Choroid plexus epithelial cell (primary cell): ENCODE results near the gene POLR2L.

Source experiments
- DNase-seq: peaks from one replicate; pipeline ENCODE4 v3.0.0-alpha.2; 2010; ENCODE audit warnings: low read depth
- H3K4me3 ChIP-seq: 2 replicates; pipeline ENCODE4 v1.5.1; 2011; ENCODE audit warnings: low read depth, mild to moderate bottlenecking, control low read depth, low read length, moderate library complexity
- CTCF ChIP-seq: conservative IDR thresholded peaks from 2 replicates; pipeline ENCODE4 v1.5.1; 2011; ENCODE audit warnings: low read depth, mild to moderate bottlenecking, control low read depth, inconsistent platforms, low read length, moderate library complexity

The POLR2L gene

GRCh38 chr11:875769-876301 is 33.5 kb upstream of the POLR2L start:
- TF ChIP-seq CTCF: no peak
- H3K4me3 ChIP-seq: no peak overlapping the region

DNA sequence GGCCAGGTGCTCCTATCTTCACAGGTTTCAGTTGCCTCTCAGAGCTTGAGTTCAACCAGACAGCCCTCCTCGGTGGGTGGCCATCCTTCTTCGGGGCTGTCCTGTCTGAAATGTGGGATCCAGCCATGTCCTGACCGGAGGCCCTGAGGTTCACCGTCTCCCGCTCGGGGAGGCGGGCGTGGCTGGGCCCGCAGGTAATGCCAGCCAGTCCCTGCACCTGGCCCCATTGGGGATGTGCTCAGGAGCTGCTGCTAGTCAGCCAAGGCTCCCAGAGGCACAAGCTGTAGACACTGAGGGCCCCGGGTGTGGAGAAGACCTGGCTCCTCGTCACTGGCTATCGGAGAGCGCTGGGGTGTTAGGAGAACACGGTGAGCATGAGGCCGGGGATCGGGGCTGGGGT is 32.9 kb upstream of the POLR2L start:
- no peak for DNase-seq
- no peak overlapping the region for H3K4me3 ChIP-seq
- no peak for TF ChIP-seq CTCF

More at GRCh38 chr11:875769-876301, 33.5 kb upstream of the POLR2L start:
- no peak for DNase-seq

DNA sequence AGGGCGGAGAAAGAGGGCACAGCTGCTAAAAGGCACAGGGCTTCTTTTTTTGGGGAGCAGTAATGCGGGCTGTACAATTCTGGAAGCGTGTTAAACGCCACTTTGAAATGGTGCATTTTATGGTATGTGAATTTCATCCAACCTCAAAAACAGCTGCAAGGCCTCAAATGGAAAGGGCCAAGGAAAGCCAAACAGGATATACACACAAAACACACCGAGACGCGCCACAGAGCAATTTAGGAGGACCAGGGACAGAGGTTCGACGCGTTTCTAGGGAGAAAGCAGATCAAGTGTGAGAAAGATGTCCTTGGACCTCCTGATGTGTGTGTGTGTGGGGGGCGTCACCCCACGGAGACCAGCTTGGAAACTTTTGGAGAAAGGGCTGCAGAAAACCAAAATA is 31.4 kb upstream of the POLR2L start:
- no peak overlapping the region for H3K4me3 ChIP-seq
- TF ChIP-seq CTCF: no peak
- no peak for DNase-seq

DNA sequence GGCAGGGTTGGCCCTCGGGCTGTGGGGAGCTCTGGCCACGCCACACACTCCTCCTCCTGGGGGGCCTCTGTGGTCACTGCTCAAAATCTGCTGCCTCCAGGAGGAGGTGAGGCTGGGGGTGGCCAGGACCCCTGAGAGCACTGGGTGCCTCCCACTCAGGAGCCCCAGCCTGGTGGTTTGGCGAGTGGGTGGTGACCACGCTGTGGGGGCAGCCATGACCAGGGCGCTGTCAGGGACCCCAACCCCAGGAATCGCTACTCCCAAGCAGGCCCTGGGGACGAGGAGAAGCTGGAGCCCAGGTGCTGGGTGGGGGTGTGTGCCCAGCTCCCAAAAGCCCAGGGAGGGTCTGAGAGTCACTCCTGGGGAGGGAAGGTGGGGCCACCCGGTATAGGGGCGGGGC is 30.5 kb upstream of the POLR2L start:
- no peak overlapping the region for H3K4me3 ChIP-seq
- TF ChIP-seq CTCF: no peak
- DNase-seq: no peak

GRCh38 chr11:871472-871871 is 29.1 kb upstream of the POLR2L start:
- no peak for TF ChIP-seq CTCF
- DNase-seq: no peak
- H3K4me3 ChIP-seq: no peak overlapping the region

DNA sequence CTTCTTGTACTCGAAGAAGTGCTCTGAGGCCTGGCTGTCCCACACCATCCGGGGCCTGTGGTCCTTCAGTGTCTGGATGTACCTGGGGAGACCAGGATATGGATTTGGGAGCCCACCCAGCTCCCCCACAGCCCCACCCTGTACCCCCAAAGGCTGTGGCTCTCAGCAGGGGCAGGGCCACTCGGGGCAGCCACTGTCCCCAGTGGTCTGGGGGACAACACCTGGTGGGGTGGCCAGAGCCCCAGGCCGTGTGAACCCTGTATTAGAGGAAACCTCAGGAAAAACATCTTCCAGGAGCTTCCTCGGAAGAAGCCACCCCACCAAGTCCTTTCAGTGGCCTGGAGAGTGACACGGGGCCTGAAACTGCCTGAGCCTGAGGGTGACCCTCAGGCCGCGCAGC is 28.1 kb upstream of the POLR2L start:
- H3K4me3 ChIP-seq: no peak overlapping the region
- DNase-seq: no peak
- TF ChIP-seq CTCF: no peak

DNA sequence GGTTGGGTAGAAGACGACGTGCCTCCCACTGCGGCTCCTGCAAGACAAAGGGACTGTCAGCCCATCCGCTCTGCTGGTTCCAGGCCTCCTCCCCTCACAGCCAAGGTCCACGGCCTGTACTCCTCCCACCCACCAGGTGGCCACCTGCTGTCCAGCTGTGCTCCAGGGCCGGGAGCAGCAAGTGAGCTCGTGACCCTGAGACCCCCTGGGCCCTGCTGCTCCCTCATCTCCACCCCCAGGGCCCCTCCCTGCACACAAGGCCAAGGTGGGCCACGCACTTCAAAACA is 27.7 kb upstream of the POLR2L start:
- no peak overlapping the region for H3K4me3 ChIP-seq
- DNase-seq: no peak
- peak; percentile 38 for TF ChIP-seq CTCF
